SK-N-SH treated with all-trans-retinoic acid at 6 μM for 48 hours (cell line): ENCODE measurements around the gene CFAP52.
"Not testable (repeated sequence)": the region's sequence is repeated elsewhere in the genome, so short reads cannot be mapped to it uniquely, and the experiment has no call there.

Experiments used
- ARNTL ChIP-seq: fragments of 450-650 bp; formaldehyde crosslinking; IDR thresholded peaks from 2 replicates; pipeline ENCODE4 v1.5.0; 2020; ENCODE audit warnings: low read depth, mild to moderate bottlenecking, moderate library complexity, borderline replicate concordance
- PPARA ChIP-seq: fragments of 250-450 bp; sonication (Bioruptor Pico); IDR thresholded peaks from 2 replicates; pipeline ENCODE4 v1.5.0; 2020; ENCODE audit warnings: mild to moderate bottlenecking, borderline replicate concordance
- RARB ChIP-seq: fragments of 250-450 bp; sonication (Bioruptor Pico); IDR thresholded peaks from 2 replicates; pipeline ENCODE4 v1.8.0; 2021; ENCODE audit warnings: mild to moderate bottlenecking, moderate library complexity
- ZC3H10 ChIP-seq: fragments of 250-450 bp; sonication (Bioruptor Pico); IDR thresholded peaks from 2 replicates; pipeline ENCODE4 v1.5.1; 2021; ENCODE audit warnings: mild to moderate bottlenecking, moderate library complexity
- ZNF565 ChIP-seq: fragments of 450-650 bp; formaldehyde crosslinking; conservative IDR thresholded peaks from 2 replicates; pipeline ENCODE4 v1.5.0; 2020; ENCODE audit warnings: low read depth, mild to moderate bottlenecking, moderate library complexity
- TF ChIP-seq, protein P1 (sequence below): fragments of 250-450 bp; sonication (Bioruptor Pico); IDR thresholded peaks from 2 replicates; pipeline ENCODE4 v1.8.0; 2020; ENCODE audit warnings: mild to moderate bottlenecking, moderate library complexity, borderline replicate concordance
- TF ChIP-seq, protein P2 (sequence below): fragments of 250-450 bp; sonication (Bioruptor Pico); IDR thresholded peaks from 2 replicates; pipeline ENCODE4 v1.5.1; 2021; ENCODE audit warnings: mild to moderate bottlenecking, moderate library complexity
- TF ChIP-seq, protein P3 (sequence below): fragments of 250-450 bp; sonication (Bioruptor Pico); IDR thresholded peaks from 2 replicates; pipeline ENCODE4 v1.8.0; 2021; ENCODE audit warnings: low read depth, mild to moderate bottlenecking, moderate library complexity, borderline replicate concordance

DNA sequence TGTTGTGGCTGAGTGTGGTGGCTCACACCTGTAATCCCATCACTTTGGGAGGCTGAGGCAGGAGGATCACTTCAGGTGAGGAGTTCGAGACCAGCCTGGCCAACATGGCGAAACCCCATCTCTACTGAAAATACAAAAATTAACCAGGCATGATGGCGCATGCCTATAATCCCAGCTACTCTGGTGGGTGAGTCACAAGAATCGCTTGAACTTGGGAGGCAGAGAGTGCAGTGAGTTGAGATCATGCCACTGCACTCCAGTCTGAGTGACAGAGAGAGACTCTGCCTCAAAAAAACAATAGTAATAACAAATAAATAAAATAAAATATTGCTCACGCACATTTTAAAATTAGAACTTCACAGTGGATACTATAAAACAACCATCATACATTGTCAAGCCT lies 30.6 kb downstream of the CFAP52 start:
- not testable (repeated sequence) for TF ChIP-seq ZC3H10 (CRISPR knock-in tag); RARB (CRISPR knock-in tag); PPARA (CRISPR knock-in tag); ZNF565 (CRISPR knock-in tag); ARNTL
- TF ChIP-seq, protein P1, sequence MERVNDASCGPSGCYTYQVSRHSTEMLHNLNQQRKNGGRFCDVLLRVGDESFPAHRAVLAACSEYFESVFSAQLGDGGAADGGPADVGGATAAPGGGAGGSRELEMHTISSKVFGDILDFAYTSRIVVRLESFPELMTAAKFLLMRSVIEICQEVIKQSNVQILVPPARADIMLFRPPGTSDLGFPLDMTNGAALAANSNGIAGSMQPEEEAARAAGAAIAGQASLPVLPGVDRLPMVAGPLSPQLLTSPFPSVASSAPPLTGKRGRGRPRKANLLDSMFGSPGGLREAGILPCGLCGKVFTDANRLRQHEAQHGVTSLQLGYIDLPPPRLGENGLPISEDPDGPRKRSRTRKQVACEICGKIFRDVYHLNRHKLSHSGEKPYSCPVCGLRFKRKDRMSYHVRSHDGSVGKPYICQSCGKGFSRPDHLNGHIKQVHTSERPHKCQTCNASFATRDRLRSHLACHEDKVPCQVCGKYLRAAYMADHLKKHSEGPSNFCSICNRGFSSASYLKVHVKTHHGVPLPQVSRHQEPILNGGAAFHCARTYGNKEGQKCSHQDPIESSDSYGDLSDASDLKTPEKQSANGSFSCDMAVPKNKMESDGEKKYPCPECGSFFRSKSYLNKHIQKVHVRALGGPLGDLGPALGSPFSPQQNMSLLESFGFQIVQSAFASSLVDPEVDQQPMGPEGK (CRISPR knock-in tag) = not testable (repeated sequence)
- TF ChIP-seq, protein P2, sequence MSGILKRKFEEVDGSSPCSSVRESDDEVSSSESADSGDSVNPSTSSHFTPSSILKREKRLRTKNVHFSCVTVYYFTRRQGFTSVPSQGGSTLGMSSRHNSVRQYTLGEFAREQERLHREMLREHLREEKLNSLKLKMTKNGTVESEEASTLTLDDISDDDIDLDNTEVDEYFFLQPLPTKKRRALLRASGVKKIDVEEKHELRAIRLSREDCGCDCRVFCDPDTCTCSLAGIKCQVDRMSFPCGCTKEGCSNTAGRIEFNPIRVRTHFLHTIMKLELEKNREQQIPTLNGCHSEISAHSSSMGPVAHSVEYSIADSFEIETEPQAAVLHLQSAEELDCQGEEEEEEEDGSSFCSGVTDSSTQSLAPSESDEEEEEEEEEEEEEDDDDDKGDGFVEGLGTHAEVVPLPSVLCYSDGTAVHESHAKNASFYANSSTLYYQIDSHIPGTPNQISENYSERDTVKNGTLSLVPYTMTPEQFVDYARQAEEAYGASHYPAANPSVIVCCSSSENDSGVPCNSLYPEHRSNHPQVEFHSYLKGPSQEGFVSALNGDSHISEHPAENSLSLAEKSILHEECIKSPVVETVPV (CRISPR knock-in tag) = not testable (repeated sequence)
- TF ChIP-seq, protein P3, sequence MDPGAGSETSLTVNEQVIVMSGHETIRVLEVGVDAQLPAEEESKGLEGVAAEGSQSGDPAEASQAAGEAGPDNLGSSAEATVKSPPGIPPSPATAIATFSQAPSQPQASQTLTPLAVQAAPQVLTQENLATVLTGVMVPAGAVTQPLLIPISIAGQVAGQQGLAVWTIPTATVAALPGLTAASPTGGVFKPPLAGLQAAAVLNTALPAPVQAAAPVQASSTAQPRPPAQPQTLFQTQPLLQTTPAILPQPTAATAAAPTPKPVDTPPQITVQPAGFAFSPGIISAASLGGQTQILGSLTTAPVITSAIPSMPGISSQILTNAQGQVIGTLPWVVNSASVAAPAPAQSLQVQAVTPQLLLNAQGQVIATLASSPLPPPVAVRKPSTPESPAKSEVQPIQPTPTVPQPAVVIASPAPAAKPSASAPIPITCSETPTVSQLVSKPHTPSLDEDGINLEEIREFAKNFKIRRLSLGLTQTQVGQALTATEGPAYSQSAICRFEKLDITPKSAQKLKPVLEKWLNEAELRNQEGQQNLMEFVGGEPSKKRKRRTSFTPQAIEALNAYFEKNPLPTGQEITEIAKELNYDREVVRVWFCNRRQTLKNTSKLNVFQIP (CRISPR knock-in tag) = not testable (repeated sequence)
